Measurements from ENCODE around the gene SLC25A26.

SLC25A26 gene

GRCh38 chr3:66326340-66326739 is 105.5 kb downstream of the SLC25A26 start:
- no peak for DNase-seq (ENCODE audit: low read depth)

DNA sequence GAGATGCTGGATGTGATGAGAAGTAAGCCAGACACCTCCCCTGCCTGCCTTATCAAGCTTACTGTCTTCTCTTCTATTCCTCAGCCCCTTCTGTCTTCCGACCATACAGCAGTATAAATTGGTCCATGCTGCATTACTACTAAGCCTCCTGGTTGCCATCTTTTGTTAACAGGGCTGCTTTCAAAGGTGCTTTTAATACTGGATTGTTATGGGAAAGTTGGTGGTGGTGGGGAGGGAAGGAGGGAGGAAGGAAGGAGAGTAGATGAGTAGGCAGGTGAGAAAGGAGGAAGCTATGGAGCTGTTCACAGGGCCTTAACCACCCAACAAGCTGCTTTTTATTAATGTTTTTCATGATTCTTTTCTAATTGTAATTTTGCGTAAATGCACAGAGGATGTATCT is 114.9 kb downstream of the SLC25A26 start:
- DNase-seq (ENCODE audit: low read depth): no peak

DNA sequence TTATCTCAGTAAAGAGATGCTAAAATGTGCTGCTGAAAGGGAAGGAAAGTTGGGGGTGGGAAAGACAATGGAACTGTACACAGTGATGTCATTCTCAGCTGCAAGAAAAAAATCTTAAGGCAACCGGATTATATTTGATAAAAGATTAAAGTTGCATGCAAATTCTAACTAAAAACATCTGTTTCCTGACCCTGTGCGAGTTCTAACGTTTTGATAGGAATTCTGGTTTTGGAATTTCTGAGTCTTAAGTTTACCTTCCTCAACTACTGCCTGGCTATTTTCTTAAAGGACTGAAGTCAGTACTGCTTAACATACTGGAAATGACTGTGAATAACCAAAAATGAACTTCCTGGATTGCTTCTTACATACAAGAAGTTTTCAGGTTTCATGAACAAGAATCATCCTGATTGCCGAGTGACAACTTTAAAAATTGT is 115.5 kb downstream of the SLC25A26 start:
- DNase-seq (ENCODE audit: low read depth): no peak

DNA sequence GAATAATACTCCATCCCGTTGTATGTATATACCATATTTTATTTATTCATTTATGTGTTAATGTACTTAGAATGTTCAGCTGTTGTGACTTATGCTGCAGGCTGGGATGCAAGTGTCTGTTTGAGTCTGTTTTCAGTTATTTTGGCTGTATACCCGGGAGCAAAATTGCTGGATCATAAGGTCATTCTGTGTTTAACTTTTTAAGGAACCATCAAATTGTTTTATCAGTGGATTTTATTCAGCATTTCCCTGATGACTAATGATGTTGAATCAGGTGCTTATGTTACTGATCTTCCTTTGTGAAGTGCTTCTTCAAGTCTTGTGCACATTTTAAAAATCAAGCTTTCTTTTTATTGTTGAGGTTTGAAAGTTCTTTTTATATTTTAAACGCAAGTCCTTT is 118.1 kb downstream of the SLC25A26 start:
- DNase-seq (ENCODE audit: low read depth): no peak

- DNase-seq (ENCODE audit: low read depth): no peak
These were observed 122.0 kb downstream of the SLC25A26 start for GRCh38 chr3:66342717-66343356.

GRCh38 chr3:66344391-66344811 is 123.6 kb downstream of the SLC25A26 start:
- no peak for DNase-seq (ENCODE audit: low read depth)

GRCh38 chr3:66344848-66345578 is 124.2 kb downstream of the SLC25A26 start:
- DNase-seq (ENCODE audit: low read depth): no peak

DNA sequence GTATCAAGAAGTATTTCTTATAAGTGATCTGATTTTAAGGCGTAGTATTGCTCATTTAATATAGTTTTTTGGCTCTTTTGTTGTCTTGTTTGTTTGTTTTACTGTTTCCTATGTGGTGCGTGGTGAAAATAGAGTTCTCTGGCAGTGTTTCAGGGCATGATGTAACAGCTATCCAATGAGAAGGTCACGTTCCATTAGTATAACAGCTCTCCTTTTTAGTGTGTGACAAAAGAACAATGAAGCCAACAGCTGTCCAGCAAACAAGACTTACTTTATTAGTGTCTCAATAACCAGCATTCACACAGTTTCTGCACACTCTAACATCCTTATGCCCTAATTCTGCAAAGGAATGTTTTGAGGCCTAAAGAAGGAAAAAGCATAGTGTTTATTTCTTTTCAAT is 127.9 kb downstream of the SLC25A26 start:
- DNase-seq (ENCODE audit: low read depth): no peak

DNA sequence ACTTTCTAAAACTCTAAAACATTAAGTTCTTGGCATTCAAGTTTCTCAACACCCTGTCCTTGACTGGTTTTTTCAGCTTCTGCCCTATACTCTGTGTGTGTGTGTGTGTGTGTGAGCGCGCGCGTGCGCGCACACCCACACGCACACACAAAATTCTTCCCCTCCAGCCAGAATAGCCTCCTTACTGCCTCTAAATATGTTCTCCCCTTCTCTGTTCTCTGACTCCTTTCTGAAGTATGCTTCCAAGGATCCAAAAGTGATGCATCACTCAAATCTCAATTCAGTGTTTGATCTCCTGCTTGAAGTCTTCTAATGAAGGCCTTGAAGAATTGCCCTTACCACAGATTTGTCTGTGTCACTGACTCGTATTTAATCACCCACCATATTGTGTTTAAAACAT is 129.8 kb downstream of the SLC25A26 start:
- no peak for DNase-seq (ENCODE audit: low read depth)

DNA sequence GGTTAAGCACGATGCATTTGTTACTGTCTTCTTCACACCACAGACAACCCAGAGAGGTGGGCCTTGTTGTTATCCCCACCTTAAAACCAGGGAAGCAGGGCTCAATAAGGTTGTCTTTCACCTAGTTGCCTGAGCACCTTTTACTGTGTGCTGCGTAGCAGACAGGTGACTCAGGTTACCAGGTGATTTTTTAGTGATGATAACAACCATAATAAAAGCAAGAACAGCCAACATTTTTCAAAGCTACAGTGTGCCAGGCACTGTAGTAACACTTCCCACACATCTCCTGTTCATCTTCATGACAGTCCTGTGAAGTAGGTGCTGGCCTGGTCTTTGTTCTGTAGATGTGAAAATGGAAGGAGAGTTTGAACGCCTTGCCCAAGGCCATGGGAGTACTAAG is 132.2 kb downstream of the SLC25A26 start:
- no peak for DNase-seq (ENCODE audit: low read depth)

DNA sequence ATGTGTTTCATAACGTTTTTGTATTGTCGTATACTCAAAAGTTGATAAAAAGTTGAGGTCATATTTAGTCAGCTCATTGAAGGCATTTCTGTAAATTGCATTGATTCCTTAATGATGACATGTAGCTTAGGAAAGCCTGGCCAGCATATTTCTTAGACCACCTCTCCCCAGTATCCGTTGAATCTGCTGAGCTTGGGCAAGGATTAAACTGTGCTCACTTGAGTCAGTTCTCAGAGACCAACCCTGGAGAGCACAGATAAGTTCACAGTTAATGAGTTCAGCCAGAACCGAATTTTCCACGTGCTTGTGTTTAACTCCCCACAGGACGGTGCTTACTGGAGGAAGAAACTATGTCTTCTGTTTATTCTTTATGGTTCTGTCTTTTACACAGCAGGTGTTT is 132.7 kb downstream of the SLC25A26 start:
- no peak for DNase-seq (ENCODE audit: low read depth)

DNA sequence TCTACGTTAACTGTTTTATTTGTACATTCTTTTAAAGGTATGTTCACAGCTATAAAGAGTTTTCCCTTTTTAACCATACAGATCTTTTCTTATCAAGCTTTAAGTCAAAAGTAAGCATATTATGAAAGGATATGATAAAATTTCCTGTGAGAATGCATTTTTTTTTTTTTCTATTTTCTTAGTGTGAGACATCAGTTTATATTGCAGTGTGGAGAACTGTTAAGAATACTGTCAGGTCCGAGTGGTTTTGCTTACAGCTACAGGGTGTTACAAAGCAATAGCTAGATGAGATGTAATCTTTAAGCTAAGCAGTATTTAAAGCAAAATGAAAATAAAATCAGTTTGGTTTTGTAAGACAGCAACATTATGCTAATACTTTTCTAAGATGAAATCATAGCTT is 133.2 kb downstream of the SLC25A26 start:
- DNase-seq (ENCODE audit: low read depth): no peak

DNA sequence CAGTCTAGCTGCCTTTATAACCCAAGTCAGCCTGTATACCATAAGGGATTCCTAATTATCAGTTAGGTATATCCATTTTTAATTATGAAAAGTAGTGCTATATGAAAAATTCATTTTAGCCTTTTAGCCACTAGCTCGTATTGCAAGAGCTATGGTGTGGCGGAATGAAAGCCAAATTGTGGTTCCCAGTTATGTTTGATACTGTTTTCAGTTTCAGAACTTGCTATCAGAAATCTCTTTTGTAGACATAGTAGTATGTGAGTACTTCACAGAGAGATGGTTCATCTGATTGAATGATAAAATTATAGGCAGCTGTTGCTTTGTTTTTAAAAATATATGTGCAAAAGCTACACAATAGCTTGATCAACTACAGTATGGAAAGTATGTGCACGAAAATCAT is 134.6 kb downstream of the SLC25A26 start:
- no peak for DNase-seq (ENCODE audit: low read depth)

DNA sequence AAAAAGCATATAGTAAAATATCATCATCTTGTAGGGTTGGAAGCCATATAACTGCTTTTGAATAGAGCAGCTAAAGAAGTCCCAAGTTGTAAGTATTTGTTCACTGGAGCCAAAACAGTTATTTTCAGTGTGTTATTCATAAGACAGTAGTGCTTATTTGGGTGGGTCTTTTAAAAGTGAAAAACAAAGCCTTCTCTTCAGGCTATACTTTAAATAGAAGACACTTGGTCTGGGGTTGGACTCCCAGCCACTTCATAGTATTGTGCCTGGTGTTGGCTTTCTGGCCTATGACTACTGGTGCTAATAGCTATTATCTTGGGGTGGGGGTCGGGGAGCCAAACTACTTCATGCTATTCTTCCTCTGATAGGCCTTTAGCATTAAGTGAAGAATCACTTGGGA is 135.2 kb downstream of the SLC25A26 start:
- DNase-seq (ENCODE audit: low read depth): no peak

GRCh38 chr3:66361356-66361755 is 140.6 kb downstream of the SLC25A26 start:
- no peak for DNase-seq (ENCODE audit: low read depth)

- DNase-seq (ENCODE audit: low read depth): no peak
These were observed 141.7 kb downstream of the SLC25A26 start for GRCh38 chr3:66362541-66362941.

- DNase-seq (ENCODE audit: low read depth): no peak
These were observed 142.3 kb downstream of the SLC25A26 start for GRCh38 chr3:66363148-66363547.

DNA sequence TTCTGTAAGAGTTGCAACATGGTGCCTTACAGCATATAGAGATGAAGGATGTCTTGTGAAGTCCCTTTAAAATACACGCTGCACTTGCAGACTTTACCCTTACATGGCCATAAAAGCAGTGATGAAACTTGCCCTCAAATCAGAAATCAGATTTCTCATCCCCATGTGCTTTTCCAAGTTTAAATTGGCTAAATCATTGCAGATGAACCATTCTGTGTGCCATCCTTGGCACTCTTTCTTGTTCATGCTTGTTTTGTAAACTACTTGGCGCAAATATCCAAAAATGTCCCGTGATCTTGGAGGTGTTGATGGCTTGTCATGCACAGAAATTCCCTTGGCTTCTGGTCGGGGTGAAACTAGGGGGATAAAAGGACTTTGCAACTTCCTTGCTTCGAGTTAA is 144.3 kb downstream of the SLC25A26 start:
- DNase-seq (ENCODE audit: low read depth): no peak

DNA sequence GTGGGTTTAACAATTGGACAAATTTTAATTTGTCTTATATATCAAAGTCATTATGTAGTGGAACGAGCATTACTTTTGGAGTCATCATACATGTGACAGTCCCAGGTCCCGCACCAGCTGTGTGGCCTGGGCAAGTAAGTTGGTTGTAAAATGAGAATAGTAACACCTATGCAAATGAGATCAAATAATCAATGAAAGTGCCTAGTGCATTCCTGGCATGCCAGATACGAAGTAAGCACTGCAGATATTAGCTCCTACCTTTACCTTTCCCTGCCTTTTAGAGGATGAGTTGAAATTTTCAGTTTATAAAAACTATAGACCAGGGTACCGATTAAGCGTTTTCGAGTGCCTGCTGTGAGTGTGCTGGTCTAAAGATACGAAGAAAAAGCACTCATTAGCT is 145.9 kb downstream of the SLC25A26 start:
- no peak for DNase-seq (ENCODE audit: low read depth)

DNA sequence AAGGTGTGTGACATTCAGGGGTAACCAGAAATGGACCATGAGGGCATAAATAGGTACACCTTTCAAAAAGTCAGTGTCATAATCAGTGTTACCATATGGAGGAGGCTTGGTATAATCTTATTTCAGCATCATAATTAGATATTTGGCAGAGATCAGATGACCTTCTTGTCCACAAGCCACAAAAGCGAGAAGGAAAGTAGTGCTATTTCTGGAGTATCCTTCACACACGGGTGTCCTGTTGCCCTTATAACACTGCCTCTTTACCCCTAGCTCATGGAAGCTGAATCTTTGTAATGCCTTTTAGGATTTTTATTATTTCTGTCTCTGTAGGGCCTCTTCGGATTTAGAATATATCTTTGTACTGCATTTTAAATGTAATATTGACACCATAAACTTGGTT is 147.2 kb downstream of the SLC25A26 start:
- DNase-seq (ENCODE audit: low read depth): no peak

DNA sequence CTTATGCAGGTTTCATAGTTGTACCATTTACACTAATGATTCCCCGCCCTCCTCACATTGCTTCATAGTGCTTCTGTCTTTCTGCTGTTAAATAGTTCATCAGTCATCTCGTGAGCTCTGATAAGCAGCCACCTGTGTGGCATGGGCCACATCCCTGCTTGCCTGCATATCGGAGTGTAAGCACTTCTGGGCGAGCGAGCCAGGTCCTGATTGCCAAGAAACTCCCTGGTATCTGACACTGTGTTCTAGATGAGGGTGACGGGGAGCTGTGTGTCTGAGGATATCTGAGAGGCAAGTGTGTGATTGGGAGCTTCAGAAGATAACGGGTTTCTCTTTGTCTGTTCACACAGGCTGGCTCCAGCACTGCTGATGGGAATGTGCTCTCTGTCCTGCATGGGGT is 149.4 kb downstream of the SLC25A26 start:
- no peak for DNase-seq (ENCODE audit: low read depth)

GRCh38 chr3:66371432-66371831 is 150.6 kb downstream of the SLC25A26 start:
- no peak for DNase-seq (ENCODE audit: low read depth)

DNA sequence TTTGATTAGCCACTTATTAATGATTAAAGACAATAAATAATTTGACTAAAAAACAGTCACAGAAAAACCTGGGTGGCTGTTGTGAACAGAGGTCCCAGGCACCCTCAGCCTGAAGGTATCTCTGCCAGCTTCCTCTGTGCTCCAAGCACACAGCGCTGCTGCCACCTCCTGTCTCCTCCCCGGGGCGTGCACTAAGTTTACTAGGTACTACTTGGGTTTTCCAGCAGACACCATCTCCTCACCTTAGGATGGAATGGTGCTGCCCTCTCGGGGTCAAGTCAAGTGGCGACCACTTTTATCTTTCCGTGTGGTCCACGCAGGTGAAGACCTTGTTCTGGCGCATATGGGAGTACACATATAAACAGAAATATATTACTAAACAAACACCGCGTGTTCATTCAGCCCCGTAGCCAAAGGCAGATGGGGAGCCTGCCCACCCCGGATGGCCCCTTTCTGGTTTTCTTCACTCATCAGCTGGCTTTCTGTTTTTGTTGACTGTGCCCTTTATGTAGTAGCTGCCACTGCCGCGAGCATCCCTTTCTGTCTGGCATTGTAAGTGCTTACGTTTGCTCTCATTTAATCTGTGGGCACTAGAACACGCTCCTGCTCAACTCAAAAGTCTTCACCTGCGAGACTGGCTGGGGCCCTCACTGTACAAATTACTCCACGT is 152.0 kb downstream of the SLC25A26 start:
- no peak for DNase-seq (ENCODE audit: low read depth)
